Breast epithelium (tissue), 3 donors: ENCODE measurements around the gene HOXB4.

Experiments
- POLR2A ChIP-seq: fragments of 450-650 bp; IDR thresholded peaks from one replicate; pipeline ENCODE4 v1.6.1; 2016; ENCODE audit warnings: antibody characterized with exemption, mild to moderate bottlenecking, moderate library complexity
- POLR2AphosphoS5 ChIP-seq, 3 donors: sonication (generic); formaldehyde crosslinking; IDR thresholded peaks; one replicate each; pipeline ENCODE4 v1.6.1; 2017; ENCODE audit warnings: antibody characterized with exemption in 3 of 3
- TF ChIP-seq, protein P1 (sequence below), 3 donors: fragments of 450-650 bp; IDR thresholded peaks; one replicate each; pipeline ENCODE4 v1.5.1; 2016 to 2017; ENCODE audit warnings: antibody characterized with exemption in 3 of 3, mild to moderate bottlenecking in 3 of 3, moderate library complexity in 3 of 3

DNA sequence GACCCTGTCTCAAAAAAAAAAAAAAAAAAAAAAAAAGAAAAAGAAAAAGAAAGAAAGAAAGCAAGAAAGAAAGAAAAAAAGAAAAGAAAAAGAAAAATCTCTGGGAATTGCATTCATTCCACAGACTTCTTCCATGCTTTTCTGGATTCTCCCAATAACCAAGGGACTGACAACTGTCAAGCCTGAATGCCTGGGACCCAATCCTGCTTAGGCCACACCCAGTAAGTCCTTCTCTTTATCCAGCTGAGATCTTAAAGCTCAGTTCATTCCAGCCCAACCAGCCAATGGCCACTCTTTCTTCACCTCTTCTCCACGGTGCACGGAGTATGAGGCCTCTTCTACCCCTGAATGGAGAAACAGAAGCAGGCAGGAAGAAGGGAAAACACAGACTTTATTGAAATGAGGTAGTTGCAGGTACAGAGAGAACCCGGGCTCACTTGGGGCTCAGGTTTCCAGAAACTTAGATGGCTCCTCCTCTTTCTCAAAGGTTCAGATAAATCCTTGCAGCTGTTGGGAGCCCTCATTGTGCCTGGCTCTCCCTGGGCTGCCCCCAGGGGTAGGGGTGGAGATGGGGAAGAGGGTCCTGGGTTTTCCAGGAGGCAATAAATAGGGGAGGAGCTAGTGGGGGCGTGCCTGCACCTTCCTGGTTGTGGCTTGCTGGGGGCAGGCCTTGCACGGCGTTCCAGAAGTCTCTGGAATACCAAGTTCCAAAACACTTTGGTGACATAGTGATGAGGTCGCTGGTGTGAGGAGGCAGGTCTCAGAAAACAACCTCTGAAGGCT, 49.8 kb downstream of the HOXB4 start:
- no peak for TF ChIP-seq POLR2A
- TF ChIP-seq, protein P1, sequence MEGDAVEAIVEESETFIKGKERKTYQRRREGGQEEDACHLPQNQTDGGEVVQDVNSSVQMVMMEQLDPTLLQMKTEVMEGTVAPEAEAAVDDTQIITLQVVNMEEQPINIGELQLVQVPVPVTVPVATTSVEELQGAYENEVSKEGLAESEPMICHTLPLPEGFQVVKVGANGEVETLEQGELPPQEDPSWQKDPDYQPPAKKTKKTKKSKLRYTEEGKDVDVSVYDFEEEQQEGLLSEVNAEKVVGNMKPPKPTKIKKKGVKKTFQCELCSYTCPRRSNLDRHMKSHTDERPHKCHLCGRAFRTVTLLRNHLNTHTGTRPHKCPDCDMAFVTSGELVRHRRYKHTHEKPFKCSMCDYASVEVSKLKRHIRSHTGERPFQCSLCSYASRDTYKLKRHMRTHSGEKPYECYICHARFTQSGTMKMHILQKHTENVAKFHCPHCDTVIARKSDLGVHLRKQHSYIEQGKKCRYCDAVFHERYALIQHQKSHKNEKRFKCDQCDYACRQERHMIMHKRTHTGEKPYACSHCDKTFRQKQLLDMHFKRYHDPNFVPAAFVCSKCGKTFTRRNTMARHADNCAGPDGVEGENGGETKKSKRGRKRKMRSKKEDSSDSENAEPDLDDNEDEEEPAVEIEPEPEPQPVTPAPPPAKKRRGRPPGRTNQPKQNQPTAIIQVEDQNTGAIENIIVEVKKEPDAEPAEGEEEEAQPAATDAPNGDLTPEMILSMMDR (IDR thresholded peaks at IDR 0.05), result no peak
- TF ChIP-seq POLR2AphosphoS5 (IDR thresholded peaks at IDR 0.05), result no peak
